AG10803 (cell line): ENCODE data around the gene INVS.

Experiments
- DNase-seq: peaks from one replicate; pipeline ENCODE4 v3.0.0; 2010; ENCODE audit warnings: low read depth
- H3K4me3 ChIP-seq: 2 replicates; pipeline ENCODE4 v1.5.1; 2011; ENCODE audit warnings: mild to moderate bottlenecking, low read length, control low read depth
- TF ChIP-seq, protein P1 (sequence below): conservative IDR thresholded peaks from 2 replicates; pipeline ENCODE4 v1.5.1; 2011; ENCODE audit warnings: mild to moderate bottlenecking, low read length, control low read depth, inconsistent platforms

Gene INVS

DNA sequence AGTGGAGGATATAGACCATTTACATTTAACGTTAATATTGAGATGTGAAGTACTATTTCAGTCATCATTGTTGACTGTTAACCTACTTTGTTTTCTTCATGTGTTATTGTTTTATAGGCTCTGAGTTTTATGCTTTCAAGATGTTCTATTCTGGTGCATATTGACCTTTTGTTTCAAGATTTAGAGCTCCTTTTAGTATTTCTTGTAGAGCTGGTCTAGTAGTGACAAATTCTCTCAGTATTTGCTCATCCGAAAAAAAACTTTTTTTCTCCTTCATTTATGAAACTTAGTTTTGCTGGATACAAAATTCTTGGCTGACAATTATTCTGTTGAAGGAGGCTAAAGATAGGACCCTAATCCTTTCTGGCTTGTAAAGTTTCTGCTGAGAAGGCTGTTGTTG is 91.3 kb downstream of the INVS start:
- no peak overlapping the region for H3K4me3 ChIP-seq
- TF ChIP-seq, protein P1, sequence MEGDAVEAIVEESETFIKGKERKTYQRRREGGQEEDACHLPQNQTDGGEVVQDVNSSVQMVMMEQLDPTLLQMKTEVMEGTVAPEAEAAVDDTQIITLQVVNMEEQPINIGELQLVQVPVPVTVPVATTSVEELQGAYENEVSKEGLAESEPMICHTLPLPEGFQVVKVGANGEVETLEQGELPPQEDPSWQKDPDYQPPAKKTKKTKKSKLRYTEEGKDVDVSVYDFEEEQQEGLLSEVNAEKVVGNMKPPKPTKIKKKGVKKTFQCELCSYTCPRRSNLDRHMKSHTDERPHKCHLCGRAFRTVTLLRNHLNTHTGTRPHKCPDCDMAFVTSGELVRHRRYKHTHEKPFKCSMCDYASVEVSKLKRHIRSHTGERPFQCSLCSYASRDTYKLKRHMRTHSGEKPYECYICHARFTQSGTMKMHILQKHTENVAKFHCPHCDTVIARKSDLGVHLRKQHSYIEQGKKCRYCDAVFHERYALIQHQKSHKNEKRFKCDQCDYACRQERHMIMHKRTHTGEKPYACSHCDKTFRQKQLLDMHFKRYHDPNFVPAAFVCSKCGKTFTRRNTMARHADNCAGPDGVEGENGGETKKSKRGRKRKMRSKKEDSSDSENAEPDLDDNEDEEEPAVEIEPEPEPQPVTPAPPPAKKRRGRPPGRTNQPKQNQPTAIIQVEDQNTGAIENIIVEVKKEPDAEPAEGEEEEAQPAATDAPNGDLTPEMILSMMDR: no peak
- no peak for DNase-seq

DNA sequence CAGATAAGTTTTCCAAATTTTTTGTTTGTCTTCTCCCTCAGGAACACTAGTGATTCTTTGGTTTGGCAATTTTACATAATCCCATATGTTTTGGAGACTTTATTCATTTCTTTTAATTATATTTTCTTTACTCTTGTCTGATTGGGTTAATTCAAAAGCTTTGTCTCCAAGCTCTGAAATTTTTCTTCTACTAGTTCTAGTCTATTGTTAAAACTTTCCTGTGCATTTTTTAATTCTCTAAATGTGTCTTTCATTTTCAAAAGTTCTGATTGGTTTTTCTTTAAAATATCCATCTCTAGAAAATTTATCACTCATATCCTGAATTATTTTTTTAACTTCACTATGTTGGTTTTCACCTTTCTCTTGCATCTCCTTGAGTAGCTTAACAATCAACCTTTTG is 92.2 kb downstream of the INVS start:
- TF ChIP-seq, protein P1: no peak
- no peak overlapping the region for H3K4me3 ChIP-seq
- no peak for DNase-seq

DNA sequence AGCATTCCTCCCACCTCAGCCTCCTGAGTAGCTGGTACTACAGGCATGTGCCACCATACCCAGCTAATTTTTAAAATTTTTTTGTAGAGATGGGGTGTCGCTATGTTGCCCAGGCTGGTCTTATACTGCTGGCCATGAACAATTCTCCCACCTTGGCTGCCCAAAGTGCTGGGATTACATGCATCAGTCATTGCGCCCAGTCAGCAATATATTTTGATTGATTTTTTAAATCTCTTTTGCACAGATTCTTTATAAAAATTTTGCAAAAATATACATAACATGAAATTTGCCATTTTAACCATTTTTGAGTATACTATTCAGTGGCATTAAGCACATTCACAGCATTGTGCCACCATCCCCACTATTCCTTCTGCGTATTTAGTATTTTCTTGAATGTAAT is 94.0 kb downstream of the INVS start:
- TF ChIP-seq, protein P1: no peak
- H3K4me3 ChIP-seq: no peak overlapping the region
- DNase-seq: no peak

DNA sequence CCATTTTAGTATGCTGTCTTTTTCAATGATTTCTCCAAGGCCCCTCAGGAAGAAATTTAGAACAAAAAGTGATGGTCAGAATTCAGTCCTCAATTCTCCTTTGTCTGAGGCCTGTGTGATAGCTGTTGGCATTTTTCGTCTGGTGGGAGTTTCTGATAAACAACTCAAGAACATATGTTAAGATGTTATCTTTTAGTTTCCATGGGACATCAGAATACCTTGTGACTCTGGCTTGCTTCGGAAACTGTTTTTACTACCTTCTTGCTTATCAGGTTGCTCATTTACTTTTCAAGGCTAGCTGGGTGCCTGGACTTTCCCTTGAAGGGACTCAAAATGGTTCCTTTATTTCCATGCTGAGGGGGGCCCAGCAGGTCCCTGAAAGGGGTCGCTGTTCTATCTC is 97.2 kb downstream of the INVS start:
- TF ChIP-seq, protein P1: no peak
- no peak for DNase-seq
- no peak overlapping the region for H3K4me3 ChIP-seq

DNA sequence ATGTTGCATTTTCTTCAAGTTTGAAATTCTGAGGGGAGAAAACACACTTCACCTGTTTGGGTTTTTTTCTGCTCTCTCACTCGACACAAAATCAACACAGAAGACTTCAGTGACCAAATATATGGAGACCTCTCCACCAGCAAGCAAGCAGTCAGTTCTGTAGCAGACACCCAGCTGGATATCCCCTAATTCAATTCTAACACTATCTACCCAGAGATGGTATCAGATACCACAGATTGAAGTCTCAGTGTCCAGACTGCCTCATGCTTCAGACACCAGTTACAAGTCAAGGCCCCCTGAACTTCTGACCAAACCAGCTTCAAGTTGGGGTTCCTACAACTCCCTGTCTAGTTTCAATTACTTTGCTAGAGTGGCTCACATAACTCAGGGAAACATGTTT is 97.8 kb downstream of the INVS start:
- H3K4me3 ChIP-seq: no peak overlapping the region
- TF ChIP-seq, protein P1: no peak
- DNase-seq: no peak

DNA sequence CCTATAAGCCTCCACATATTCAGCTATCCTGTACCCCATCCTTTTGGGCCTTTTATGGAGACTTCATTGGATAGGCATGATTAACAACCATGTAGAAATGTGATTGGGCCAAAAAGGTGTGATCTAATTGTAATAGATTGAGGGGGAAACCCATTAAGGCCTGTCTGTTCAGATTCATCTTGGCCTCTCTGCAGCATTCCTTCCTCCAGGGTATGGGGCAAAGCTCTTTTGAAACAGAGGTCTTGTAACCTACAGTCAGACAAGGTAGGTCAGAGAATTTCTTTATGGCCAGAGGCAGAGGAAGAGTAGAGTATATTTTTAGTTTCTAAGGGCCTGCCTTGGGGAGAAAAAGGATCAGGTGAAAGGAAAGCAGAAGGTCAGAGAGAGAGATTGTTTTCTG is 98.5 kb downstream of the INVS start:
- DNase-seq: no peak
- no peak overlapping the region for H3K4me3 ChIP-seq
- TF ChIP-seq, protein P1: no peak

DNA sequence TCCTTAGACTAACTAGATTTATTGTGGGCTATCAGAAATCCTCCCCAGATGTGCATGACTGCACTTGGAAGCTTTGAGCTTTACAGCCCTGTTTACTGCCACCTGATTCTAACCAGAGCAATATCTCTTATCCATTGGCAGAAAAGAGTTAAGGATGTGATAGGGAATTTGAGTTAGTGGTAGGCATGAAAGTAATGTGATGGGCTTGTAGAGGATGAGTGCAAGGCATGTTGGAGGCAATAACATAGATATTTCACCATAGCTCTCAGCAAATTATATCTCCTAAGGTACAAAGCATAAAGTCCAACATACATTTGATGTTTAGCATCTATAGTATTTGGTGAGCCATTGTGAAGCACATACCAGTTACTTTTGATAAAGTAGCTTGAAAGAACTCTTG is 103.8 kb downstream of the INVS start:
- DNase-seq: no peak
- no peak overlapping the region for H3K4me3 ChIP-seq
- TF ChIP-seq, protein P1: no peak
